Neuronal stem cell (in vitro differentiated cells): ENCODE data around the gene DOCK3.

ENCODE experiments used
- DNase-seq: peaks from one replicate; pipeline ENCODE4 v3.0.0-alpha.2; 2013; ENCODE audit warnings: low spot score
- H2AFZ ChIP-seq: one replicate; pipeline ENCODE4 v1.6.1; 2013; ENCODE audit warnings: mild to moderate bottlenecking, low read length, inconsistent platforms
- H2AK5ac ChIP-seq: 2 replicates; pipeline ENCODE4 v1.6.1; 2013; ENCODE audit warnings: low read depth, mild to moderate bottlenecking, inconsistent platforms, low read length, moderate library complexity, mixed read lengths
- H2BK120ac ChIP-seq: 2 replicates; pipeline ENCODE4 v1.6.1; 2013; ENCODE audit warnings: low read depth, mild to moderate bottlenecking, inconsistent platforms, low read length, moderate library complexity, mixed read lengths
- H2BK12ac ChIP-seq: one replicate; pipeline ENCODE4 v1.6.1; 2013; ENCODE audit warnings: low read length, inconsistent platforms
- H2BK15ac ChIP-seq: 2 replicates; pipeline ENCODE4 v1.6.1; 2013; ENCODE audit warnings: mild to moderate bottlenecking, low read length, inconsistent platforms, mixed read lengths
- H2BK5ac ChIP-seq: one replicate; pipeline ENCODE4 v1.6.1; 2013; ENCODE audit warnings: inconsistent platforms, mild to moderate bottlenecking, low read length, moderate library complexity
- H3K14ac ChIP-seq: one replicate; pipeline ENCODE4 v1.6.1; 2013; ENCODE audit warnings: low read length, inconsistent platforms
- H3K18ac ChIP-seq: 2 replicates; pipeline ENCODE4 v1.6.1; 2013; ENCODE audit warnings: low read length, inconsistent platforms
- H3K23ac ChIP-seq: 2 replicates; pipeline ENCODE4 v1.6.1; 2013; ENCODE audit warnings: low read depth, mild to moderate bottlenecking, mixed read lengths, low read length, inconsistent platforms; ENCODE audit not compliant: poor library complexity
- H3K27ac ChIP-seq: replicated peaks from 3 replicates; pipeline ENCODE4 v1.5.1; 2013; ENCODE audit warnings: low read length, inconsistent platforms
- H3K27me3 ChIP-seq, 3 experiments: 2 replicates each; pipeline ENCODE4 v1.6.1; 2013; ENCODE audit warnings: low read length in 3 of 3, mild to moderate bottlenecking in 2 of 3, inconsistent platforms in 1 of 3, low read depth in 1 of 3, mixed read lengths in 1 of 3, moderate library complexity in 1 of 3; ENCODE audit not compliant: control insufficient read depth in 3 of 3, insufficient read depth in 3 of 3
- H3K36me3 ChIP-seq, 2 donors: replicated peaks in 1 of 2; 2 replicates each; pipeline ENCODE4 v1.6.1; 2013; ENCODE audit warnings: low read length in 2 of 2; ENCODE audit not compliant: control insufficient read depth in 2 of 2, insufficient read depth in 2 of 2
- H3K4ac ChIP-seq: 2 replicates; pipeline ENCODE4 v1.6.1; 2013; ENCODE audit warnings: inconsistent platforms, mild to moderate bottlenecking, low read length, moderate library complexity
- H3K4me1 ChIP-seq, 2 donors: 1 replicate in 1 of 2; 2 replicates in 1 of 2; pipeline ENCODE4 v1.6.1; 2013; ENCODE audit warnings: low read length in 2 of 2, low read depth in 1 of 2; ENCODE audit not compliant: control insufficient read depth in 2 of 2, insufficient read depth in 1 of 2
- H3K4me2 ChIP-seq: one replicate; pipeline ENCODE4 v1.6.1; 2013; ENCODE audit warnings: mild to moderate bottlenecking, low read length, inconsistent platforms; ENCODE audit not compliant: insufficient read depth, poor library complexity, severe bottlenecking
- H3K4me3 ChIP-seq, 2 donors: 2 replicates each; pipeline ENCODE4 v1.5.1; 2013; ENCODE audit warnings: low read length in 2 of 2, mild to moderate bottlenecking in 2 of 2, inconsistent platforms in 1 of 2, moderate library complexity in 1 of 2
- H3K79me1 ChIP-seq: one replicate; pipeline ENCODE4 v1.6.1; 2013; ENCODE audit warnings: low read depth, mild to moderate bottlenecking, inconsistent platforms, low read length, moderate library complexity
- H3K9ac ChIP-seq: one replicate; pipeline ENCODE4 v1.6.1; 2013; ENCODE audit warnings: mild to moderate bottlenecking, low read depth, low read length, inconsistent platforms; ENCODE audit not compliant: poor library complexity
- H3K9me3 ChIP-seq, 2 donors: replicated peaks in 1 of 2; 2 replicates each; pipeline versions ENCODE3 to v1.6.1; 2013; ENCODE audit warnings: low read length in 2 of 2, mild to moderate bottlenecking in 2 of 2, inconsistent platforms in 1 of 2, low read depth in 1 of 2, mixed read lengths in 1 of 2, moderate library complexity in 1 of 2; ENCODE audit not compliant: control insufficient read depth in 2 of 2, insufficient read depth in 1 of 2
- H4K8ac ChIP-seq: one replicate; pipeline ENCODE4 v1.6.1; 2013; ENCODE audit warnings: low read depth, mild to moderate bottlenecking, inconsistent platforms, low read length, moderate library complexity
- H4K91ac ChIP-seq: one replicate; pipeline ENCODE4 v1.6.1; 2013; ENCODE audit warnings: low read length, low read depth, mild to moderate bottlenecking, inconsistent platforms; ENCODE audit not compliant: poor library complexity
- WGBS, 2 donors: extraction: QIAGEN DNeasy Blood & Tissue Kit; methylation state at CpG; one replicate each; pipeline ENCODE4 v1.1.7; 2013; ENCODE audit warnings: missing lambda C conversion rate in 2 of 2, mixed read lengths in 1 of 2; ENCODE audit not compliant: insufficient read length in 2 of 2, insufficient replicate concordance in 1 of 2; ENCODE audit errors: extremely low coverage in 2 of 2; 5-methylcytosine and 5-hydroxymethylcytosine counted together

DOCK3 gene

GRCh38 chr3:51099794-51100535 lies 425.2 kb downstream of the DOCK3 start:
- H3K9ac ChIP-seq: no peak overlapping the region
- H2BK120ac ChIP-seq: no peak overlapping the region
- H2BK12ac ChIP-seq: no peak overlapping the region
- no peaks in the 10 kb centered on the region for H3K79me1 ChIP-seq
- no peak overlapping the region for H2BK5ac ChIP-seq
- no peak overlapping the region for H3K4me3 ChIP-seq
- no peak overlapping the region for H4K91ac ChIP-seq
- H3K4ac ChIP-seq: no peak overlapping the region
- no peak overlapping the region for H3K18ac ChIP-seq
- no peaks in the 10 kb centered on the region for H3K27me3 ChIP-seq
- WGBS, 2 donors: no CpG with 5 or more reads among the region's 3 CpGs
- no peaks in the 10 kb centered on the region for H3K36me3 ChIP-seq
- no peak overlapping the region for H2BK15ac ChIP-seq
- DNase-seq: peak; percentile 23
- H3K4me1 ChIP-seq: no peaks in the 10 kb centered on the region
- H3K9me3 ChIP-seq: no peaks in the 10 kb centered on the region
- no peak overlapping the region for H2AK5ac ChIP-seq
- no peak overlapping the region for H2AFZ ChIP-seq
- no peak overlapping the region for H3K14ac ChIP-seq
- H3K23ac ChIP-seq: no peak overlapping the region
- no peak overlapping the region for H3K27ac ChIP-seq
- H3K4me2 ChIP-seq: no peak overlapping the region
- H4K8ac ChIP-seq: no peak overlapping the region

- no peak overlapping the region for H4K8ac ChIP-seq
- H2BK5ac ChIP-seq: no peak overlapping the region
- WGBS, 2 donors: no CpG with 5 or more reads among the region's 1 CpG
Measured at GRCh38 chr3:51100536-51100851, 425.8 kb downstream of the DOCK3 start.

GRCh38 chr3:51102396-51102795 lies 427.7 kb downstream of the DOCK3 start:
- H3K4me2 ChIP-seq: no peak overlapping the region
- H3K27ac ChIP-seq: no peak overlapping the region
- peaks cover 0 to 4% of the 10 kb centered on the region in 2 donors for H3K9me3 ChIP-seq
- no CpG with 5 or more reads among the region's 1 CpG for WGBS, 2 donors
- DNase-seq: no peak
- no peaks in the 10 kb centered on the region for H3K27me3 ChIP-seq
- no peak overlapping the region for H3K4me3 ChIP-seq
- H4K91ac ChIP-seq: no peak overlapping the region
- no peak overlapping the region for H3K14ac ChIP-seq
- H3K79me1 ChIP-seq: no peaks in the 10 kb centered on the region
- no peak overlapping the region for H3K9ac ChIP-seq
- H4K8ac ChIP-seq: no peak overlapping the region
- no peak overlapping the region for H2BK120ac ChIP-seq
- no peak overlapping the region for H2BK15ac ChIP-seq
- no peak overlapping the region for H3K23ac ChIP-seq
- H3K4ac ChIP-seq: no peak overlapping the region
- H3K36me3 ChIP-seq: peaks cover 0 to 8% of the 10 kb centered on the region in 2 donors
- no peak overlapping the region for H2AK5ac ChIP-seq
- no peaks in the 10 kb centered on the region for H3K4me1 ChIP-seq
- H2AFZ ChIP-seq: no peak overlapping the region
- no peak overlapping the region for H2BK12ac ChIP-seq
- H3K18ac ChIP-seq: no peak overlapping the region
- H2BK5ac ChIP-seq: no peak overlapping the region

More at GRCh38 chr3:51100536-51100851, 425.8 kb downstream of the DOCK3 start:
- H3K18ac ChIP-seq: no peak overlapping the region
- H2AK5ac ChIP-seq: no peak overlapping the region
- H3K79me1 ChIP-seq: no peaks in the 10 kb centered on the region
- no peak overlapping the region for H3K9ac ChIP-seq
- H3K4ac ChIP-seq: no peak overlapping the region
- peaks cover 0 to under 1% of the 10 kb centered on the region in 2 donors for H3K36me3 ChIP-seq
- no peak overlapping the region for H2BK12ac ChIP-seq
- H4K91ac ChIP-seq: no peak overlapping the region
- H2BK120ac ChIP-seq: no peak overlapping the region
- no peak overlapping the region for H3K4me3 ChIP-seq
- no peak overlapping the region for H3K23ac ChIP-seq
- no peaks in the 10 kb centered on the region for H3K4me1 ChIP-seq
- H3K14ac ChIP-seq: no peak overlapping the region
- H3K27me3 ChIP-seq: no peaks in the 10 kb centered on the region
- H3K4me2 ChIP-seq: no peak overlapping the region
- no peak overlapping the region for H2AFZ ChIP-seq
- H3K27ac ChIP-seq: no peak overlapping the region
- no peaks in the 10 kb centered on the region for H3K9me3 ChIP-seq
- DNase-seq: no peak
- H2BK15ac ChIP-seq: no peak overlapping the region

GRCh38 chr3:51106242-51106876 lies 431.6 kb downstream of the DOCK3 start:
- no CpG with 5 or more reads among the region's 9 CpGs for WGBS, 2 donors
- peak overlapping the region; percentile 61 for H4K91ac ChIP-seq
- no peaks in the 10 kb centered on the region for H3K27me3 ChIP-seq
- no peak overlapping the region for H3K4ac ChIP-seq
- no peak overlapping the region for H3K14ac ChIP-seq
- H3K79me1 ChIP-seq: no peaks in the 10 kb centered on the region
- H3K9ac ChIP-seq: peak overlapping the region; percentile 17
- no peaks in the 10 kb centered on the region for H3K4me1 ChIP-seq
- H4K8ac ChIP-seq: no peak overlapping the region
- H3K27ac ChIP-seq: no peak overlapping the region
- H3K9me3 ChIP-seq: peaks cover 0 to 6% of the 10 kb centered on the region in 2 donors
- H3K4me2 ChIP-seq: no peak overlapping the region
- peaks cover 0 to 8% of the 10 kb centered on the region in 2 donors for H3K36me3 ChIP-seq
- no peak overlapping the region for H3K23ac ChIP-seq
- DNase-seq: no peak
- H2BK5ac ChIP-seq: peak overlapping the region; percentile 26
- peak overlapping the region; percentile 41 for H2BK12ac ChIP-seq
- H2BK120ac ChIP-seq: no peak overlapping the region
- H2AK5ac ChIP-seq: no peak overlapping the region
- H3K4me3 ChIP-seq: no peak overlapping the region
- H3K18ac ChIP-seq: peak overlapping the region; percentile 44
- no peak overlapping the region for H2AFZ ChIP-seq
- no peak overlapping the region for H2BK15ac ChIP-seq
